ENCODE results near the gene LMX1B.

Gene LMX1B

DNA sequence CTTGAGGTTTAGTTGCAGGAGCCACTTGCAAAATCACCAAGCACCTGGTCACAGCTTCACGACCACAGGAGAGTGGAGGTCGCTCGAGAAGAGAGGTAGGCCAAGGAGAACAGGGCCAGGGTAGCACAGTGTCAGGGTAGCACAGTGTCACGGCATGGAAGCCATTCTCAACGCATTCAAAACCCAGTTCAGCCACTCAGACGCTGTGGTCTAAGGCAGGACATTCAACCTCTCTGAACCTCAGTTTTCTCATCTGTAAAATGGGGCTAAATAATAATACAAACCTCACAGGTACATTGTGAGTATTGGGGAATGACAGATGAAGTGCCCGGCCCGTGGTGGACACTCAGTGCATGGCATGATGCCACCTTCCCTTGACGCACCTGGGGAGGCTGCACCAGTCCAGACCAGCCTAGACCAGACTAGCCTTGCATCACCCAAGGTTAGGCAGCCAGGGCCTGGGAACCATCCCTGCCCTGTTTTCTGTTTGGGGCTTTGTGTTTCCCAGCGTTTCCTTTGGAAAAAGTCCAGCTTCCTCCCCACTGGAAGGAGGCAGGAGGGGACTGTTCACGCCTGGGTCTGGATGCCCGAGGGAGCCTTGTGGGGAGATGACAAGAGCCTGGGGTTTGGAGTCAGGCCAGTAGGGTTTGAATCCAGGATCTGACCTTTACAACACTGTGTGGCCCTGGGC, 7.8 kb upstream of the LMX1B start:
- no peak for DNase-seq

DNA sequence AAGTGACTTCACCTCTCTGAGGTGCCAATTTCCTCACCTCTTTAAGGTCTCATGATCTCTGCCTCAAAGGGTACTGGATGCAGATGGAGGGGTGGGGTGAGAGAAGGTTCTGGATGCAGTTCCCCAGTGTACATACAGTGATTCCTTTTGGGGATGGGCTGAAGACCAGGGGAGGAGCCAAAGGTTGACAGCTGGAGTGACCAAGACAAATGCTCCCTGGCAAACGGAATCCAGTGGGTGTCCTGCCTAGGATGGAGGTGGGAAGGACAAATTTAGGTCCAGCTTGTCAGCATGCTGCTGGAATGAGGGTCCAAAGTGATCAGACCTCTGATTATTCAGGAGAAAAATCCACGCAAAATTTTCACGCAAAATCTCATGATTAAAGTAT, 7.3 kb upstream of the LMX1B start:
- no peak for DNase-seq

GRCh38 chr9:126607086-126607485, 6.6 kb upstream of the LMX1B start:
- DNase-seq = no peak

DNA sequence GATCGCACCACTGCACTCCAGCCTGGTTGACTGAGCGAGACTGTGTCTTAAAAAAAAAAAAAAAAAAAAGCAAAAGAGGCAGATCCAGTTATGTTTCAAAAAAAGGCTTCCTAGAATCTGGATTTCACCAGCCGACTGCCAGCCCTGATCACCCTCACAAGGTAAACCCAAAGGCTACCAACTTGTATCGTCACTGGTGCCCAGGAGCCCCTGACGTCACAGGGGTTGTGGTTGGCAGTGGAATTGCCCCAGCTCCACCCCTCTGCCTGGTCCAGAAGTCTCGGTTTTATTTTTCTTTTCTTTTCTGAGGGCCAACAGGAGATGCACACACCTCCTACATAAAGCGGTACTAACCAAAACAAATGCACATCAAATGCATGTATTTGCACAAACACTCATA, 6.0 kb upstream of the LMX1B start:
- no peak for DNase-seq

DNA sequence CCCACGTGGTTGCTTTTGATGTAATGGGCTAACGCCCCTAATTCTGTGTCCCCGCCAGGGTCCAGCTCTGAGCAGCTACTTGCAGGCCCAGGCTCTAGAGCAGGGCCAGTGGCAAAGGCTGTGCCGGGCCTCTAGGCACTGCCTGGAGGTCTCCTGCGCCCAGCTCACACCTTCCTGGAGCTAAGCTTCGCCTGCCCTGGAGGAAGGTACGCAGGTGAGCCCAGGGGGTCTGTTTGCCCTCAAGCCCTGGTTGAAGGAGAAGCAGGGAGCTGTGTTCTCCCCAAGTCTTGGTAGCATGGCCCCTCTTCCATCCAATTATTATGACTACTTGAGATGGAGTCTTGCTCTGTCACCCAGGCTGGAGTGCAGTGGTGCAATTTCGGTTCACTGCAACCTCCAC, 5.2 kb upstream of the LMX1B start:
- DNase-seq = no peak

GRCh38 chr9:126609191-126609590, 4.5 kb upstream of the LMX1B start:
- DNase-seq = no peak

GRCh38 chr9:126609711-126610388, 3.9 kb upstream of the LMX1B start:
- no peak for DNase-seq

- no peak for DNase-seq
These were observed 2.5 kb upstream of the LMX1B start for GRCh38 chr9:126611193-126611591.

DNA sequence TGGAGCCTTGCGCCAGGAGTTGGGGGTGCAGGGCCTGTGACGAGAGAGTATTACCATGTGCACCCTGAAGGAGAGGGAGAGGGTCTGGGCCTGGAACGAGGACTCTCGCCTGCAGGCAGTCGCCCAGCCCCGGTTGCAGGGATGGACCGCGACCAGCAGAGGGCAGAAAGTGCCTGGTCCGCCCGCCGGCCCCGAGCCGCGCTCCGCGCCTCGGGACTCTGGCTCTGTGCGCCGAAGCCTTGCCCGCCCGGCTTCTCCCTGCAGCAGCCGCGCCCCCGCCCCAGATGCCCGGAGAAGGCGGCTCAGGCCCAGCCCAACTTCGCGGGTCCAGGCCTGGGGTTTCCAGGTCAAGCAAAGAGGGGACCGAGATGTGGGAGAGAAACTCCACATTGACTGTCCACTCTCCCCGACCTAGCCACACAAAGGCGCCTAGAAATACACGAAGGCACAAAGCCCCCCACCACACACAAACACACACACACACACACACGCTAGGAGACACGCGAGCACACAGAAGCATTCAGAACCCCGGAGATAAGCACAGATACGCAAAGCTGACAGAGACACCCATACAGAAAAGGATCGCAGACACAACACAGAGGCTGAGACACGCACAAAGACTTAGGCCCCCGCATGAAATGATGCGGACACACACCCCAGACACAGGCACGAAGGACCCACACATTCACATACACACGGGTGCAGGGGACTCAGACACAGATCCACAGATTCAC, 2.0 kb upstream of the LMX1B start:
- DNase-seq = peak; percentile 23

- DNase-seq = no peak
These were observed 1.4 kb upstream of the LMX1B start for GRCh38 chr9:126612326-126612812.

- no peak for DNase-seq
These were observed 701 bp upstream of the LMX1B start for GRCh38 chr9:126612813-126613641.

GRCh38 chr9:126614088-126614454, 343 bp downstream of the LMX1B start:
- DNase-seq = no peak

DNA sequence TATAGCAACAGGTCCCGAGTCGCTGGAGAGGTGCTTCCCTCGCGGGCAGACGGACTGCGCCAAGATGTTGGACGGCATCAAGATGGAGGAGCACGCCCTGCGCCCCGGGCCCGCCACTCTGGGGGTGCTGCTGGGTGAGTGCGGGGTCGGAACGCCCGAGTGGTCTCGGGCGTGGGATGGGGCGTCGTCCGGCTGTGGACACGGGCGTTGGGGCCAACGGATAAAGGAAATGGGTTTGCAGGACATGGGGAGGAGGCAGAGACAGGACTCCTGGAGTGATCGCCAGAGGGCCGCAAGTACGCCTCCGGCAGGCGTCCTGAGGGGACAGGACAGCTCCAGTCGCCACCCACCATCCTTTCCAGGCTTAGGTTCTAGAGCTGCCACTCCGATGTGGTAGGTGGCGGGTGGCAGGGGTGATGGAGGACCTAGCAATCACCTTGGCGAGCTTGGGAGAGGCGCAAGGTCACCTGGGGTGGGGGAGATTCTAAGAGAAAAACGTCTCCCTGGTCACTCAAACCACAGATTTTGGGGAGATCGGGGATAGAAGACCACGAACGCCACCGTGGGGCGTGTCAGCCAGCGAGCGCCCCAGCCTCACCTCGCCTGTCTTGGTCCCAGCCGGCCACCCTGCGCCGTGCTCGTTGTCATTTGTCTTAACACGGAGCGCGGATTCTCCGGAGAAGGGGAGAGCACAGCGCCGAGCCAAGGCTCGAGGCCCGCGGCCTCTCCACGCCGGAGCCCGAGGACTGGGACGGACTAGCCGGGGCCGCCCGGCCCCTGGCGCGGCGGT, 922 bp downstream of the LMX1B start:
- no peak for DNase-seq

GRCh38 chr9:126615245-126615790, 1.6 kb downstream of the LMX1B start:
- DNase-seq = no peak

DNA sequence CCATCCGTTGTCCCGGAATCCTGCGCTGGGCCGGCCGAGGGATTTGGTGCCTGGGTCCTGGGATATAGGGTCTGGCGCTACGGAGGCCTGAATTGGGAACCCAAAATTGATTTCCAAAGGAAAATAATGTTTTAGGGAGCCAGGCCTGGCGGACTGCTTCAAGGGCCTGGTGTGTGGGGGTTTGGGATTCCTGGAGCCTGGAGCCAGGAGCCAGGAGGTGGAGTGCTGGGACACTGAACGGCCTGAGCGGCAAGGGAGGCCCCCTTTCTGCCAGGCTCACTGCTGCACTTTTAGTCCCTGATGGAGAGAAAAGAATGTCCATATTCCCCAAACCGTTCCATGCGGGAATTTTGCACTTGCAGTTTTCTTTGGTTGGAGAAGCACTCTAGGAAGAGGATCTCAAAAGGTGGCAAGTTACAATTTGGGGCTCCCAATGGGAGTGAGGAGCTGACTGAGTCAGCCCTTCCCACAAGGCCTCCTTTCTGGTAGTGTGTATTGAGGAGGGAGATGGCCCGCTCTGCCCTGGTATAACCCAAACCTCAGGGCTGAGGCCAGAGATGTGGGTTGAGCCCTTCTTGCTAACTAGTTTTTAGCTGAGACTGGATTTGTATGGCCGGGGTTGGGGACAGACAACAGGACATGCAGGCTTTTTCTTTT, 2.2 kb downstream of the LMX1B start:
- DNase-seq = no peak

- no peak for DNase-seq
These were observed 2.8 kb downstream of the LMX1B start for GRCh38 chr9:126616521-126616976.

- DNase-seq = no peak
These were observed 3.5 kb downstream of the LMX1B start for GRCh38 chr9:126617003-126617822.

GRCh38 chr9:126617823-126618165, 4.1 kb downstream of the LMX1B start:
- DNase-seq = no peak

DNA sequence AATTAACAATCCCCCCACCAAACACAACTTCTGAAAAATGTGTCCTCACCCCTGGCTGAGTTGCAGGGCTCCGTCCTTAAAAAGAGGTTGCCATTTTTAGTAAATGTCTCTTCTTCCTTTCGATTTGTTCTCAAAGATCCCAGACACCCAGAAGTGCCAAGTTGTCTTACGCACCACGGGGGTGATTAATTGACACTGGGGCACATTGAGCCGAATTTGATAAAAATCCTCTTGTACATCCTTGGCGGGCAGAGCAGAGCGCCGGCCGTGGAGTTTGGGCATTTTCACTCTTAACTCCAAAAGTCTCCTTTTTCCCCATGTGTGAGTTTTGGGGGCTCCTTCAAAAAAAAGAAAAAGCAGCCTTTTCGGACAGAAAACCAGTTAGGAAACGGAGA, 4.5 kb downstream of the LMX1B start:
- DNase-seq = no peak

DNA sequence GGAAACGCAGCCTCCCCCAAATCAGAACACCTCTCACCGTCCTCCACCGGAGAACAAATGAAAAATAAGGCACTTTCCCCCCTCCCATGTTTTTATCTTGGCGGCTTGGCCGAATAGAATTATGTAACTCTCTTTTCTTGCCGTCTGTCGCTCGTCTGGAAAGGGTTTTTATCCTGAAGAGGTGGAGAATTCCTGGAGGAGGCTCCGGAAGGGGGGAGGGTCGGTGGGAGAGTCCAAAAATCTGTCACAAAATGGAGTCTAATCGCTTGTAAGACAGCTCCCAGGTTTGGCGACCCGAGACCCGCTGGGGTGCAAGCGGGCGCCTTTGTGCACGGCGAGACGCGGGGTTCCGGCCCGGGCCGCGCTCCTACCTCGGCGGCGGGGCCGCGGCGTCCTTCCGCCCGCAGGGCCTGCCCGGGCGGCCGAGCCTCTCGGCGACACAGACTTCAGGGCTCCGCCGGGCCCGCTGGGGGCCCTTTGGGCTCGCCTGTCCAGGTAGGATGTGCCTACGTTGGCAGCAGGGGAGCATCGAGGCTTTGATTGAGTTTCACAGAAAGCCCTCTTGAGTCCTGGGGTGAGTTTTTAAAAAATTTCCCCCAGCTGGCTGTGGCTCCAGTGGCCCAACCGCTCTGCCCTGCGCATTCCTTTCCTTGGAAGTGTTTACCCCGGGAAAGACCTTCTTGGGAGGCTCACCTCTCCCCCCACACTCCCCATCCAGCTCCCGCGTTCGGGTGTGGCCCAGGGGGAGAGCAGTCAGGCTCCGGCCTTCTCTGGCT, 5.0 kb downstream of the LMX1B start:
- DNase-seq = no peak
